Mammary epithelial cell (primary cell): ENCODE measurements around the gene PHLDB1.

ENCODE experiments used
- EZH2 ChIP-seq: IDR thresholded peaks from 2 replicates; pipeline ENCODE4 v1.6.1; 2012; ENCODE audit warnings: low read length, inconsistent platforms, borderline replicate concordance
- TF ChIP-seq, protein P1 (sequence below), 2 donors: IDR thresholded peaks in 1 of 2; conservative IDR thresholded peaks in 1 of 2; 2 replicates each; pipeline ENCODE4 v1.5.1; 2011 to 2012; ENCODE audit warnings: inconsistent platforms in 2 of 2, low read length in 2 of 2, mild to moderate bottlenecking in 2 of 2, control low read depth in 1 of 2, low read depth in 1 of 2; ENCODE audit not compliant: insufficient read depth in 1 of 2; ENCODE audit errors: extremely low read depth in 1 of 2

DNA sequence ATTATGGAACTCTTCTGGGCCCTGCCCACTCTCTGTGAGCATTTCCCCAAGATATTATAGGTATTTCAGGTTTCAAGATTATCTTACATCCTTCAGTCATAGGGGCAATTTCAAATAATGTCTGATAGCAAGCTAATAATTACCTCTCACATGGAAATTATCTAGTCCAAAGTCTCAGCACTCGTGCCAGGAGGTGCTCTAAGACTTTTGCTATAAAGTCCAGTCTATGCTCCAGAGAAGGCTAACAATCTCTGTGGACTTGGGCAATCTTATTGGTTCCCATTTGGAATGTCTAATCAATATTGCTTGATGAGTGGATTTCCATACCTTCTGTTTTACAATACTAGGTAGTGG lies 66.6 kb downstream of the PHLDB1 start:
- TF ChIP-seq, protein P1, sequence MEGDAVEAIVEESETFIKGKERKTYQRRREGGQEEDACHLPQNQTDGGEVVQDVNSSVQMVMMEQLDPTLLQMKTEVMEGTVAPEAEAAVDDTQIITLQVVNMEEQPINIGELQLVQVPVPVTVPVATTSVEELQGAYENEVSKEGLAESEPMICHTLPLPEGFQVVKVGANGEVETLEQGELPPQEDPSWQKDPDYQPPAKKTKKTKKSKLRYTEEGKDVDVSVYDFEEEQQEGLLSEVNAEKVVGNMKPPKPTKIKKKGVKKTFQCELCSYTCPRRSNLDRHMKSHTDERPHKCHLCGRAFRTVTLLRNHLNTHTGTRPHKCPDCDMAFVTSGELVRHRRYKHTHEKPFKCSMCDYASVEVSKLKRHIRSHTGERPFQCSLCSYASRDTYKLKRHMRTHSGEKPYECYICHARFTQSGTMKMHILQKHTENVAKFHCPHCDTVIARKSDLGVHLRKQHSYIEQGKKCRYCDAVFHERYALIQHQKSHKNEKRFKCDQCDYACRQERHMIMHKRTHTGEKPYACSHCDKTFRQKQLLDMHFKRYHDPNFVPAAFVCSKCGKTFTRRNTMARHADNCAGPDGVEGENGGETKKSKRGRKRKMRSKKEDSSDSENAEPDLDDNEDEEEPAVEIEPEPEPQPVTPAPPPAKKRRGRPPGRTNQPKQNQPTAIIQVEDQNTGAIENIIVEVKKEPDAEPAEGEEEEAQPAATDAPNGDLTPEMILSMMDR (conservative IDR thresholded peaks at IDR 0.05 in 1 of 2, IDR thresholded peaks at IDR 0.05 in 1 of 2; ENCODE audit: extremely low read depth in 1 of 2, insufficient read depth in 1 of 2, low read depth in 1 of 2, low read length in 2 of 2), result no peak
- TF ChIP-seq EZH2, result no peak
